SK-N-MC (cell line): ENCODE results near the gene WDR4.

Experiments used
- EZH2 ChIP-seq: fragments of 200-600 bp; sonication (generic); IDR thresholded peaks from one replicate; pipeline ENCODE4 v1.6.1; 2017; ENCODE audit warnings: antibody characterized with exemption
- FOXP2 ChIP-seq: optimal IDR thresholded peaks from 2 replicates; pipeline ENCODE3; 2011; ENCODE audit warnings: mild to moderate bottlenecking, moderate library complexity; ENCODE audit not compliant: insufficient read depth; ENCODE audit errors: extremely low read length, control extremely low read depth
- POLR2AphosphoS5 ChIP-seq: IDR thresholded peaks from 2 replicates; pipeline ENCODE4 v1.6.1; 2012; ENCODE audit warnings: mild to moderate bottlenecking, low read depth, low read length, borderline replicate concordance

DNA sequence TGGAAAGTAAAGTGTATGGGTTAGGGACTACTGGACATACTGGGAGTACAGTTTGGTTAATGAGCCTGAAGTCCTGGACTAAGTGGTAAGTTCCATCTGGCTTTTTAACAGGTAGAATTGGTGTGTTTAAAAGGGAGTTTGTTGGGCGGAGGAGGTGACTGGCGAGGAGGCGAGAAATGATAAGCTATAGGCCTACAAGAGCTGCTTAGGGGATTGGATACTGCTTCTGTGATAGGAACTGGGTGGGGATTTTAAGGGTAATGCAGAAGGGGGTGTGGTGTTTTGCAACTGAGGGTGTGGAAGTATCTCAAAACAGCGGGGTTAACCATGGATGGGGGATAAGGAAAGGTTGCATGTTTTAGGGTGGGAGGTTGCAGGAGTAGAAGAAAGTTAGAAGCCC, 42.6 kb upstream of the WDR4 start:
- TF ChIP-seq POLR2AphosphoS5: no peak
- no peak for TF ChIP-seq EZH2
- TF ChIP-seq FOXP2: no peak
